Glomerular visceral epithelial cell (primary cell): ENCODE results near the gene SHTN1.
A peak's percentile ranks its signal among the peaks of the same experiment; 100 is the strongest.

Source experiments
- DNase-seq: peaks from one replicate; pipeline ENCODE4 v3.0.0-alpha.2; 2016; ENCODE audit errors: extremely low spot score

The SHTN1 gene

DNA sequence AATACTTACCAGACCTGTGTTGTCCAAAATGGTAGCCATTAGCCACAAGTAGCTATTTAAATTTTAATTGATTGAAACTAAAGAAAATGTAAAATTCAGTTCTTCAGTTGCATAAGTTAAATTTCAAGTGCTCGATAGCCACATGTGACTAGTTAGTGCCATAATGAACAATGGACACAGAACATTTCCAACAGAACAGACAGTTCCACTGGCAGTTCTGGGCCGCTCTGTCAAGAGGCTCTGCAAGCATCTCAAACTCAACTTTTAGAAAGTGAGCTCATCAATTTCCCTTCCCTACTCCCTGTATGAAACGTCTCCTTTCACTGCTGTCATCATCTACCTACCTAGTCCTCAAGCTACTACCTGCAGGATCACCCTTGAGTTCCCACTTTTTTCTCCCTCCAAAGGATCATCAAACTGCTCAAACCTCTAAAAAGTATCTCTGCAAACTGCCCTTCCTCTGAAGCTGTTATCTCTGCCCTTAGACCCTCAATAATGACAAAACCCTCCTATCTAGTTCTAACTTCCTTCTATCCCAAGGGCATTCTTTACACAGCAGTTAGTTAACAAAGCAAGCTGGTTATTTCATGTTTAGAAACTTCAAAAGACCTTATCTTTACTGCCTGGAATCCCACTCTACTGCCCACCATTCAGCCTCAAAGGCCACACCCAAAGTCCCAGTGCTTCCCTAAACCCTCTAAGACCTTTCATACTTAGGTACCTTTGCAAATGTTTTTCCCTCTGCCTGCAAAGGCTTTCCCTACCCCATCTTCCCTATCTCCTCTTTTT, 20.6 kb downstream of the SHTN1 start:
- DNase-seq: no peak

DNA sequence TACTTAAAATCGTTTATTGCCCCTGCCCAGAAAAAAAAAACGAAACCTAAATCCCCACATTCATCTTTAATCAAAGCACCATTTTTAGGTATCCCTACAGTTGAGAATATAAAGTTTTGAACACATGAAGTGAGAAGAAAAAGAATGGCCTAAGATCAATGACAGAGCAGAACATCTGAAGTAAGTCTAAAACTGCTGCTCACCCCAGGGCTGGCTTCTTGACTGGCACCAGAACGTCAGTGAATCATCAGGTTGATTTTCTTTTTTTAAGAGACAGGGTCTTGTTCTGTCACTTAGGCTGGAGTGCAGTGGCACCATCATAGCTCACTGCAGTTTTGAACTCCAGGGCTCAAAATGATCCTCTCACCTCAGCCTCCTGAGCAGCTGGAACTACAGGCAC, 24.9 kb downstream of the SHTN1 start:
- no peak for DNase-seq

DNA sequence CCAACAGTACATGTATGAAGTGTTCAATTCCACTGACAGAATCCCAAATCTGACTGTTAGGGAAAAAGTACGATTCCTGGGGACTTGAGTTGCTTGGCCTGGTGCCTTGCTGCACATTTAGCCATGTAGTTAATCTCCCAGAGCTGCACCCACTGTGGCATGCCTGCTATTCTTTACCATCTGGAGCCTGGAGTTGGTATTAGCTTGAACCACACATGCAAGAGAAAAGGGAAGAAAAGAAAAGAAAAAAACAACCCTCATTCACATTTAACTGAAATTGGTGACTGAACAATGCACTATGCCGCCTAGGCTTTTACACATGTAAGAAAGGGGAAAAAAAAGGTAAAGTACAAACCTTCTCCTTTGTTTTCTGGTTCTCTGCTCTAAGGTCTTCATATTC, 26.1 kb downstream of the SHTN1 start:
- no peak for DNase-seq

DNA sequence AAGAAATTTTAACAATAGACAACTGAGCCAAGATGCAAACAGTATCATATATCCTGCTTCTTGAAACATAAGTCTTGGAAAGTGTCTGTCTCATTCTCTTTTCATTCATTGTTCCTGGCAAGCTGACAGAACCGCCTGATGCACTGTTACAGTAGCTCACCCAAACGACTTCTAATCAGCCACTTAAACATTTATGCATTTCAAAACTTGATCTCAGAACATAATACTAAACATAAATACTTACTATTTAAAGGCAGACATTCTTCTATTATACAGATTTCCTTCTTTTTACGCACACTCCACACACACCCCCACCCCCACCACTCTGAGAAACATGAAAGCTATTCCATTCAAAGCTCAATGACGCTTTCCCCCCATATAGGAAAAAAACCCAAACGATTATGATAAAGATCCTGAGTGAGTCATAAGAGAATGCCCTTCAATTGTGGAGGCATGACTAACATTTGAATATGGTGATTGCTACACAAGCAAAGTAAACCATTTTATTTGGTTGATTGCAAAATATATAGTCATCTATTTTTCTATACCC, 30.5 kb downstream of the SHTN1 start:
- DNase-seq: peak; percentile 37

DNA sequence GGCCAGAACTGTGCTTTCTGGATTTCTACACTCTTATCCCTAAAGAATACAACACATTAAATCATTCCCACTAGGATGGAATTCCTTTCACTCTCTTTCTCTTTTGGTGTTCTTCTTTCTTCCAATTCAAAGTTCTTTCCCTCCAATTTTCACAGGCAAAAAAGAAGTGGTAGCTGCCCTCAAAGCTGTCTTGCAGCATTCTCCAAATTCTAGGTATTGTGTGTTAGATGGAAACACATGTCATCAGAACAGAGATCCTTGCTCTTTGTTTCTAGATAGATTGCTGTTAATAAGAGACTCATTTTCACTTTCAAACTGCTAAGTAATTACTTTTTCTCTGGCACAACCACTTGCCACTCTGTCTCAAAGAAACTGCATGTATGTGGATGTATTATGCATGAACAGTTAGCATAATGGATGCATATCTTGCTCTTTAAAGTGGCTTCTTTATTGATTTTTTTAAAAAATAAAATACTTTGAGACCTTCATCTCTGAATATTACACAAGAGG, 31.0 kb downstream of the SHTN1 start:
- DNase-seq: no peak

DNA sequence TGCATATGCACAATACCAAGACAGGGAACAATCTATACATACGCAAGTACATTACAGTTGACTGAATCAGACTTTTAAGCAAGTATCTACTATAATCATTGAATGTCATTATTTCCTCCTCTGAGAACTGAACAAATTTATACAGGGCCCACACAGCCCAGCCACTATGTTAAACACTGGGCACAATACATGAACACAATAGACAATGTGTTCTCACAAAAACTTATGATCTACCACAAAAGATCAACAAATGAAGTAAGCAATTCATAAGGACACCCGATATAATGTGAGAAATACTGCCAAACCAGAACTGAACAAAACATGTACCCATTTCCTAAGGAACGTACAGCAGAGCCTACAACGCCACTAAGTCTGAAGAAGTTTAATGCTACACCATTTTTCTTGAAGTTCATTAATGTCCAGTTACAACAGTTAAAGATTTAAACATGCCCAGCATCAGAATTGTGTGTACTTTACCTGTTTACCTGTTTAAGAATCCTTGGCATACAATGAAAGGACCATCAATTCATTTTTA, 31.5 kb downstream of the SHTN1 start:
- no peak for DNase-seq

DNA sequence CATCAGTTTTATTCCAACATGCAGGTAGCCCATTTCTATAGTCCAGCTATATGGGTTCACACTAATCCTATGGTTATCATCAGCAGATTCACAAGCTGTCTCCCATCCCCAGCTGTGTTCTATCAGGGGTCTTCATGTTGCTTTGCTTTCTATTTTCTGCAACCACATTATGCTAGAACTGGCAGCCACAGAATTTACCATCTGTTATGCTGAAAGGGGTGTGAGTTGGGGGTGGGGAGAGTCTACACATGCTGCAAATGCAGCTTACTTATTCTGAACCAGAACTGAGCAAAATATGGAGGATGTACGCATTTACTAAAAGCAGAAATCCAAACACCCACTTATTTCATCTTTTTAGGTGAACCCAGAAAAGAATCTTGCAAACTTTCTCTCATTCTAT, 32.9 kb downstream of the SHTN1 start:
- DNase-seq: no peak

DNA sequence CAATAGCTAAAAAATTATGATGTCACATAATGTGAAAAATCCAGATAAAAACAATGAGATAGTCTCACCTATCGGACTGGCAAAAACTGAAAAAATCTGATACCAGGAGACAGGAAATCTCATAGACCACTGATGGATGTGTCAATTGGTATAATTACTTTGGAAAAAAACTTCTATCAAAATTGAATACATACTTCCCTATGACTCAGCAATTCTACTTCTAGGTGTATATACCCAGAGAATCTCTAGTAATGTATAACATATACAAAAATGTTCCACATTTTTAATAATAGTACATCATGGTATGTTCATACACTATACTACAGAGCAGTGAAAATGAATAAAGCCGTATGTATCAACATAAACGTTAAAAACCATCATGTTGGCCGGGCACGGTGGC, 34.9 kb downstream of the SHTN1 start:
- no peak for DNase-seq

DNA sequence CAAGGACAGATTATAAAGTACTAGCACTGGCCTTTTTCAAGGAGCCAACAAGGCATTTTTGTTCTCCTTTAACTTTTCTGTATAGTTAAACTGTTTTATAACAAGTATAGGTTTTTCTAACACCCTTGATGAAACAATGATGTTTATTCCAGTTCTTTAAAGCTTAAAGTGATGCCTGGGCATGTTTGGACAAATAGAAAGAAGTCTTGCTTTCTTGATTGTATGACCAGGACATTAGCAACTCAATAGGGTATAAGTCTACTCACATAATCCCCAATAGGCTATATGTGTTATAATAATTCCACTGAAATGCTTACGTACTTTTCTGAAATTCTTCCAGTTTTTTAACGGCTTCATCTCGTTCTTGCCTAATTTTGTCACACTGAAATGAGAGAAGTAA, 36.7 kb downstream of the SHTN1 start:
- no peak for DNase-seq

DNA sequence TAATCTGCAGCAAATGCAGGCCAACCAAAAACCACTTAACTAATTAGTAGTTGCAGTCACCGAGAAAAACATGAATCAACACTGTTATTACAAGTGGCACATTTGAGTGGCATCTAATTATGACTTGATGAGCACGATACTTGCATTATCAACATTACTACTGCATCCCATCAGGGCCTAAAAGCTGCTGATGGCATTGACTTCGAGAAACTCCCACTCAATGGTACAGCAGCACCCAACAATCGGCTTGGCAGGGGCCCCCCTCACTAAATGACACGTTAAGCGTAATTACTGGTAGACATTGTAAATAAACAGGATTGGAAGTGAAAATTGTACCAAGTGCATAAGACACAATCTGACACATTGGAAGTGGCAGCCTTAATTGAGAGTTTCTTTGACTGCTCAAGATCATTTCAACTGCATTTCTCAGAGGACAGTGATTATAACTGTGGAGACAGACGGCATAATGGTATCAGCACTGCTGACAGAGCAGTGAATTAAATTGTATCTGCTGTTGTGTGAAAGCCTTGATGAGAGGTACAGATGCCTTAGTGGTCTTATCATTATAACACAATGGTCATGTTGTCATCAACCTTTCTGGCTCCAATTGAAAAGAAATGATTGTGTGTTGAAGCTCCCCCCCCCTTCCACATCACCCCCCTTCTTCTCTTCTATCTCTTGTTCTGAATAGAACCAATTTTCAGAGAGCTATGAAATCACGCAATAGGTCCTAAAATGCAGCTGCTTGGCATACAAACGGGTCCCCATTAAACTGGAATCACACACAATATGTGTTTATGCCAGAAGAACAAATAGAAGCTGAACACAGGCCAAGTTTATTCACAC, 43.4 kb downstream of the SHTN1 start:
- no peak for DNase-seq

DNA sequence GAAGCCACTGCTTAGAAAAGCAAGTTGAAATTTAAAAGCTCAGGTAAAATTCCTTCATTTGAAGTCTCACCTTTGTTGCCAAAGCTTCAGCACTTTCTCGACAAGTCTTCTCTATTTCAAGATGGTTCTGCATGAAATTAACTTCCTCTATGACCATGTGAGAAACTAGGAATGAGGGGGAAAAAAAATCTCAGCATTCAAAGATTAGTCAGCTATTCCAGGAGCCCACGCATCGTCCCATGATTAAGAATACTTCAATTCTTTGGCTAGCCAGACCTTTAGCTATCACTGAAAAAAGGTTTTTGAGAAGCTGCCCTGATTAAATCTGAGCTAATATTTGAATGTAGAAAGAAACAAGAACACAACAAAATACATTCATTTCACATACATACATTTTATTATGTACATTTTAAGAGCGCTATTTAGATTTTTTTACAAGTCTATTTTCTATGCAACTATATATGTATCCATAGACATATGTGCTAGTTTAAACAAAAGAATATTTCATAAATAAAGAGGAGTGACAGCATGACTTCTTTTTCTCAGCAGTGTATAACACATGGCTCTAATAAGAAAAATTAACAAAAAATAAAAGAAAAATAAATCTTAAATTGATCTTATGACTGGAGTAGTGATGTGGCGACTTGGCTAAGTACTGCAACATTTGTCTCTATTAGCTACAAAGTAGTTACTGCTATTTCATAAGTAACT, 44.8 kb downstream of the SHTN1 start:
- no peak for DNase-seq

DNA sequence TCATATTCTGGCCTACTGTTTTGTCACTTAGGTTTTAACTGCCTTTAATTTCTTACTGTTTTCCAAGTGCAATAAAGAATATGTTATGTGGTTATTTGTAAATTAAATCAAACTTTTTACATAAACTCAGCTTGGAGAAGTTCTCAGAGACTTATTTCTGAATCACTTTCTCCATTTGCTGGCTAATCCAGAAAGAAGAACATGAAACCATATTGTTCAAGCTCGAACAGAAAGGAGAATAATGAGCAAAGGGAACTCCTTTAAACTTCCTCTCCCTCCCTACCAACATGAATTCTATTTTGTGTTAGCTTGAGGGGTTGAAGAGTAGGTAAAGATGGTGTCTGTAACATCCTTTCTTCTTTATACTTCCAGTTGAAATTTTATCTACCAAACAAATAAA, 52.3 kb downstream of the SHTN1 start:
- DNase-seq: no peak

DNA sequence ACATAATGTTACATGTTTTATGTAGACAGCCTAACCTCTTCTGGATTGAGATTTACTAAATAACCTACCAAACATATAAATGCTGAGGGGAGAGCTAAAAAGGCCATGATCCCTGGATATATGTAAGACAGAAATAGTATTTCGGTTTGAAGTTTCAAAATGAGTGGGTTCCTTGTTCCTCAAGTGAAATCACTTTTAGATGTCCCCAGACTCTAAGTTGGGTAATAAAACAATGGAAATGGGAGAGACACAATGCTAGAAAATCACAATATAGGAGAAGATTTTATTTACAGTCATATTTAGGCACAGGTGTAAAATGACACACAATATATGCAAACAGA, 56.5 kb downstream of the SHTN1 start:
- no peak for DNase-seq

DNA sequence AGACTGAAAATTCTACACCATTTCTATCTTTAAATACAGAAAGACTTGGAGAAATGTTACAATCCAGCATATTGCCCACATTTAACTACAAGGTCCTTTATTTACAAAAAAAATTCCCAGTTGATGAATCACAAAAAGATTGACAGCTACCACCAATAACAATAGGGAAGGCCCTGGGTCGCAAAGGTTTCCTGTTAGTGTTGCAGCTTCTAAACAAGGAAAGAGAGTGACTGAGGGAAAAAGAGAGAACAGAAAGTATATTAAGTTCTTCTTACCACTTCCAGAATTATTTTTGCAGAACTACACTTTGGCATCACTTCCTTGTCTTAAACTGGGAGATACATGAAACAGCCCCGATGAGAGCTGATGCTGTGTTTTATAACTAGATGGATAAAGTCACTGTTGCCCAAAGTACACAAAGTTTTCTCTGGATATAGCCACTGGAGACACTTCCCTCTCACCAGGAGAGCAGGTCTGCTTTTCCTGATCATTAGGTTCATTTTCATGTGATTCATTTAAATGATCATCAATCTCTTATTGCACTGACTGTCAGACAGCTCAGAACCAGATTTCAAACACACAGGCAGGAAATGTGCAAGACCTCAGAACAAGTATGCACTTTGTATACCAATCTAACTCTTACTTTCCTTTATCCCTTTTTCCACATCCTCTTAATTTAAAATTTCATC, 57.0 kb downstream of the SHTN1 start:
- peak; percentile 26 for DNase-seq

DNA sequence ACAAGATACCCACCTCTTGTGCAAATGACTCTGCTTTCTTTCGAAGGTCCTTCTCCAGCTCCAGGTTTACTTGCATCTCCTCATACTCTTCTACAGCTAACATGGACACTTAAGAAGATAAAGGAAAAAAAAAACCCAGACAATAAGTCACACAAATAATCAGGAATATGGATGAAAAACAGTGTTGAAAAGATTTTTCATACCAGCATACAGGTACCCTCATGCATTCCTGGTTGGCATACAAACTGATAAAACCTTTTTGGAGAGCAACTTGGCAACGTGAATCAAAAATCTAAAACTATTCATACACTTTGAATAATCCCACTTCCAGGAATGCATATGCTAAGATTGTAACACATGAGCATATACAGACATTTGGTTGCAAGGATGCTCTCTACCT, 60.1 kb downstream of the SHTN1 start:
- DNase-seq: no peak

DNA sequence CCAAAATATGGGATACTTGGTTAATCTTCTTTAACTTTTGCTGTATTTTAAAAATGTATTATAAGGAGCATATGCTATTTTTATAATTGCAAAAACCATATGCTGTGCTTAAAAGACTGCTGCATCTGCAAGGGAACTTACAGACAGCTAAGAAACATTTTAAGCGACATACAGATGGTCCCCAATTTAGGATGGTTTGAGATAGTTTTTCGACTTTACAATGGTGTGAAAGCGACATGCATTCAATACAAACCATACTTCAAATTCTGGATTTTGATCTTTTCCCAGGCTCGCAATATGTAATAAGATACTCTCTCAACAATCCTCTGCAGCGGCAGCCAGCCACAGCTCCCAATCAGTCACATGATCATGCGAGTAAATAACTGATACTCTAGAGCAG, 73.2 kb downstream of the SHTN1 start:
- DNase-seq: no peak

DNA sequence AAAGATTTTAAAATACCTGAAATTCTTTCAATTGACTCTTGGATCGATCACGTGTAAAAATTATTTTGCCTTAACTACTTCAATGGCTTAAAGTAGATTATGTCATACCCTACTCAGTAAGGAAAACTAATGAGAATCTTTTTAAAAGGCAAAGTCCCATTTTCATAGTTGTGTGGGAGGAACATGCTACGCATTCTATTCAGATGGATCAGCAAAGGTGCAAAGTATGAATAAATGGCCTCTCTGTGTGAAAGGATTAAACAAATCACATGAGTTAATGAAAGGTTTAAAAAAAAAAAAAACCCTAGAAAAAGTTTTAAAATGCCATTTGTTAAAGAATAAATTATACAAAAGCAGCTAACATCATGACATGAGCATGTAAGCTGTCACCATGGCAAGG, 78.6 kb downstream of the SHTN1 start:
- no peak for DNase-seq

DNA sequence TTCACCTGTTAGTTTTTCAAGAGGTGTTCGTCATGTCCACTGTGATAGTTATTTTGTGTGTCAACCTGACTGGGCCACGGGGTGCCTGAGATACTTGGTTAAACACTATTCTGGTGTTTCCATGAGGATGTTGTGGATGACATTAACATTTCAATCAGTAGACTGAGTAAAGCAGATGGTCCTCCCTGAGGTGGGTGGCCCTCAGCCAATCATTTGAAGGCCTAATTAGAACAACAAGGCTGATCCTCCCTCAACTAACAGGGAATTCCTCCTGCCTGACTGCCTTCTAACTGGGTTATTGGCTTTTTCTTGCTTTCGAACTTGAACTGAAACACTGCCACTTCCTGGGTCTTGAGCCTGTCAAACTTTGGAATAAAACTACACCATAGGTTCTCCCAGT, 79.9 kb downstream of the SHTN1 start:
- no peak for DNase-seq

DNA sequence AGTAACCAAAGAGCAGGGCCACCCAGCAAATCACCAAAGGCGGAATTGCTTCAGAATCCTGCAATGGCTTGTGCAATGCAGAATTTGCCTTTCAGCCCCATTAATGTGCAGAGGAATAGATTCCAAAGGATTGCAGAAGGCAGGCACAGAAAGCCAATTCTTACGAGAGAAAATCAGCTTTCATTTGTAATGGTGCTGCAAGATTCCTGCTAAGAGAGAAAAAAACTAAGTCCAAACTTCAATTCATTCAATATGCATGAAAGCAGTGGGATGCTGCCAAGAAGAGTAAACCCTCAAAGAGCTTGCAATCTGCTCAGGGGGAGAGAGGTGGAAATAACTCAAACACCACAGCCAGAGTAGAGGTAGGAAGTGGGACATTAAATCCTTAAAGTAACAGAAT, 85.3 kb downstream of the SHTN1 start:
- DNase-seq: no peak

DNA sequence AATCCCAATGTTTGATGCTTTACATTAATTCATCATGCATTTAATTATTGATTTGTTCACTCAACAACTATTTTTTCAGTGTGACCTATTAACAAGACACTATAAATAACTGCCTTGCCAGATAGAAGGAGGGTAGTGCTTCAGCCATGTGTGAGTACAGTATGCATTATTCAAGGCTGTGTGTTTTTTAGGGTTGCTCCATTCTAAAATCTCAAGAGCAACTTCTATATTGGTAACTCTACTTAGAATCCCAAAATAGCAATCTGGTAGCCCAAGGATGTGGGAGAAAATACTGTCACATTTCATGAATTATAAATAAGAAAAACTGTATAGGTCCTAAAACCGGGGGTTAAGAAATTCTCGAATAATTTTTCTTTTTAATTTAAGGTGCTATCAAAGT, 85.8 kb downstream of the SHTN1 start:
- DNase-seq: no peak

DNA sequence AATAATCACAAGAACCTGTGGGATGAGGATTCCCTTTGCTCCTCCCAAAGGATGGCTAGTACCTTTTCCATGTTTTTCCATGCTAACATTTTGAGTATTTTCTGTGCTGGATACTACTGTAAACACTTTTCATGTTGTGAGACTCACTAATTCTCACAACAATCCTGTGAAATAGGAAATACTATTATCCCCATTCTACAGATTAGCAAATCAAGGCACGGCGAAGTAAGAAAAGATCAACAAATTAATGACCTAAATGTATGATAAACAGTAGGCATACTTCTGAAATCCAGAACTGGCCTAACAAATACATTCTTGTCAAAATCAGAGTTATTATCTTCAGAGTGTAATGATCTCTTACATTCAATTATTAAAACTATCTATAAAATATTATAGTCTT, 86.4 kb downstream of the SHTN1 start:
- DNase-seq: no peak
